ENCODE results near the gene OSTM1.
A peak's percentile ranks its signal among the peaks of the same experiment; 100 is the strongest.
"Not testable (repeated sequence)": the region's sequence is repeated elsewhere in the genome, so short reads cannot be mapped to it uniquely, and the experiment has no call there.

OSTM1 gene

DNA sequence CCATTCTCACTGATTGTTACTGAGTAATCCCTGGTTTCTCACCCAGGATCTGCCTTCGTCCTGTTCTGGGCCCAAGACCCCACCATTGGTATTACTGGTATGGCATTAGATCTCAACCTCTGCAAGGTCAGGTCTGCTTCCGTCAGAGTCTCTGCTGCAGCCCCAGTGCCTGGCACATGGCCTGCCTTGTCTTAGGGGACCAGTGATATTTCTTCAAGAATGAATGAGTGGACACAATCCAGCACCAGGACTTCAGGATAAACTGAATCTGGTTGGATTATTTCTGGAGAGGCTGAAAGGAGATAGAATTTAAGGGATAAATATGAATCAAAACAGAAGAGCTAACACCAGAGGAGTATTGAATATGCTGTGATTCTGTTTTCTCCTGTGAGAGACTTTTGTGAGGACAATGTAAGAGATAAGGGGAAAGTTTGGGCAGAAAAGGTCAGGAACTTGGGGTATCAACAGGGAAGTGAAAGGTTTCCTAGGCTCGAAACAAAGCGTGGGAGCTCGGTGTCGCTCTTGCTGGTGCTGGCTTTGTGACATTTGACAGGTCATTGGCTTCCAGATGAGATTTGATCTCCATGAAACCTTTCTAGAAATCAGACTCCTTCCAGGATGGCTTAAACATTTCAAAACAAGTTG, 53.9 kb downstream of the OSTM1 start:
- no peak for DNase-seq (ENCODE audit: low read depth)

DNA sequence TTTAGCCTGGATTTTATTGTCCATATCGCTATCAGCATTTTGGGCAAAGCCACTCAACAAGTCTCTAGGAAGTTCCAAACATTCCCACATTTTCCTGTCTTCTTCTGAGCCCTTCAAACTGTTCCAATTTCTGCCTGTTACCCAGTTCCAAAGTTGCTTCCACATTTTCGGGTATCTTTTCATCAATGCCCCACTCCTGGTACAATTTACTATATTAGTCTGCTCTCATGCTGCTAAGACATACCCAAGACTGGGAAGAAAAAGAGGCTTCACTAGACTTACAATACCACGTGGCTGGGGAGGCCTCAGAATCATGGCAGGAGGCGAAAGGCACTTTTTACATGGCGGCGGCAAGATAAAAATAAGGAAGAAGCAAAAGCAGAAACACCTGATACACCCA, 58.3 kb downstream of the OSTM1 start:
- DNase-seq (ENCODE audit: low read depth), result not testable (repeated sequence)

DNA sequence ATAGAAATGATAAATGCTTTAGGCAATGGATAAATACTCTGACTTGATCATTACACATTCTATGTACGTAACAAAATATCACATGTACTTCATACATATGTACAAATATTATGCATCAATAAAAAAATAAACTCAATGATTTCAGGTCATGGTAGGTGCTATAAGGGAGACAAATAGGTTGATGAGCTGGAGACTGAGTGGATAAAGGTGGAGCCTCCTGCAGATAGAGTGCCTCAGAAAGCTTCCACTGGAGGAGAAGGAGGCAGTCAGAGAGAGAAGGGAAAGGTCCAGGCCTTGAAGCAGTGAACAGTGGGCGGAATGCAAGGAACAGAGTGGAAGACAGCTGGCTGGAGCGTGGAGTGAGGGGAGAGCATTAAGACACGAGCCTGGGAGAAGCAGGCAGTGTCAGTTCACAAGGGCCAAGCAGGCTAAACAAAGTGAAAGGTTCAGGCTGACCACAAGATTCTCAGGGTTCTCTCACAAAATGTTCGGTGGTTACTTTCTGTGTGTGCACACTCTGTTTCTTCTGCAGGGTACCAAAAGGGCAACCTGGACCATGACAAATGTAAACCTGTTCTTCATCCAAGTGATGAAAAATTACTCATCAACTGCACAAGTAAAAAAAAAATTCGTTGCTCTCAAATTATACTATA, 60.6 kb downstream of the OSTM1 start:
- DNase-seq (ENCODE audit: low read depth), result no peak

DNA sequence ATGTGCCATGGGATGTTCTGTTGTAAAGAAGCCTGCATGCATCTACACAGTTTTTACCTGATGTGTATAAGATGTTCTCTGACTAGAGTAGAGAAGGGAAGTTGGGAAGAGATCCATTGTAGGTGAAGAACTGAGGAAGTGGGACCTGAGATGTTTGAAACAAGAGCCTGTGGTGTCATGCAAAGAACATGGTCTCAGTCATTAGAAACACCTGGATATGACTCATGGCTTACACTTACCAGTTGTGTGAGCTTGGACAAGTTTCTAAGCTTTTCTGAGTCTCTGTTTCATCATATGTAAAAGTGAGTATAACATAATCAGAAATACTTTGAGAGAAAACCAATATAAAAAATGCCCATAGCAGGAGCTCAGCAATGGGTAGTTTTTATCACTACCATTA, 64.6 kb downstream of the OSTM1 start:
- DNase-seq (ENCODE audit: low read depth), result no peak

DNA sequence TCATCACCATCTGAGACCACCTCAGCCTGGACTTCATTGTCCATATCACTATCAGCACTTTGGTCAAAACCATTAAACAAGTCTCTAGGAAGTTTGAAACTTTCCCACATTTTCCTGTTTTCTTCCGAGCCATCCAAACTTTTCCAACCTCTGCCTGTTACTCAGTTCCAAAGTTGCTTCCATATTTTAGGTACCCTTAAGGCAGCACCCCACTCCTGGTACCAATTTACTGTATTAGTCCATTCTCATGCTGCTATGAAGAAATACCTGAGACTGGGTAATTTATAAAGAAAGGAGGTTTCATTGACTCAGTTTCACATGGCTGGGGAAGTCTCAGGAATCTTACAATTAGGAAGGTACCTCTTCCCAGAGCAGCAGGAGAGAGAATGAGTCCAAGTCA, 65.3 kb downstream of the OSTM1 start:
- not testable (repeated sequence) for DNase-seq (ENCODE audit: low read depth)

DNA sequence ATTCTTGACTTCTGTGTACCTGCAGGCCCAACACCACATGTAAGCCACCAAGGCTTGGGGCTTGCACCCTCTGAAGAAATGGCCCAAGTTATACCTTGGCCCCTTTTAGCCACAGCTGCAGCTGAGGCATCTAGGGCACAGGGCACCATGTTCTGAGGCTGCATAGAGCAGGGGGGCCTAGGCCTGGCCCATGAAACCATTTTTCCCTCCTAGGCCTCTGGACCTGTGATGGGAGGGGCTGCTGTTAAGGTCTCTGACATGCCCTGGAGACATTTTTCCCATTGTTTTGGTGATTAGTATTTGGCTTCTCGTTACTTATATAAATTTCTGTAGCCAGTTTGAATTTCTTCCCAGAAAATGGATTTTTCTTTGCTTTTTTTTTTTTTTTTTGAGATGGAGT, 66.2 kb downstream of the OSTM1 start:
- no peak for DNase-seq (ENCODE audit: low read depth)

DNA sequence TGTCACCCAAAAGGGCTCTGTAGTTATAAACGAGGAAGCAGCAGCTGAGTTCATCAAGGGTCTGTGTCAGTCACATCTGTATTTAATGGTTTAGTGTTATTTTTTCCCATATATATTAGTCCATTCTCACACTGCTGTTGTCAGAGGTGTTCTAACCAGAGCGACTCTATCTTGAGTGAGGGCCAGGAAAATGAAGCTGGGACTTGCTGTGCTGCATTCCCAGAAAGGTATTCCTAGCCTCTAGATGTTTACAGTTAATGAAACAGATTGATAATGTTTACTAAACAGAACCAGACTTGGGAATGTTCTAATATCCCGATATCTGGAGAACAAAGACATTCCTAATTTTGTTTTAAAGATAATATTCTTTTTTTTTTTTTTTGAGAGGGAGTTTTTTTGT, 68.6 kb downstream of the OSTM1 start:
- DNase-seq (ENCODE audit: low read depth), result no peak

DNA sequence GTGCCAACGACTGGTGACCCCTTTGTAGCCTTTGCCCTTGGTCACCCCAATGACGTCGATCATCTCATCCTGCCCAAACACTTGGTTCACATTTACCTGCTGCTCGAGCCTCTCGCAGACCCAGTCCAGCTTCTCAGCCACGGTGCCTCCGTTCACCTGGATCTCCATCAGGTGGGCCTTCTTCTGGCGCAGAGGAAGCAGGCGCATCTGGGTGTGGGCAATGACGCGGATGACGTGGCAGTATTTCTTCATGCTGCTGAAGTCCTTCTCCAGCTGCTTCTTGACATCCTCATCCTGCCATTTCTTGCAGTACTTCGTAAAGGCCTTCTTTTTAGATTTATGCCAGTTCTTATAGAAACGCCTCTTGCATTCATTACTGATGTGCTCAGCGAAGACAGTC, 69.7 kb downstream of the OSTM1 start:
- DNase-seq (ENCODE audit: low read depth), result no peak

DNA sequence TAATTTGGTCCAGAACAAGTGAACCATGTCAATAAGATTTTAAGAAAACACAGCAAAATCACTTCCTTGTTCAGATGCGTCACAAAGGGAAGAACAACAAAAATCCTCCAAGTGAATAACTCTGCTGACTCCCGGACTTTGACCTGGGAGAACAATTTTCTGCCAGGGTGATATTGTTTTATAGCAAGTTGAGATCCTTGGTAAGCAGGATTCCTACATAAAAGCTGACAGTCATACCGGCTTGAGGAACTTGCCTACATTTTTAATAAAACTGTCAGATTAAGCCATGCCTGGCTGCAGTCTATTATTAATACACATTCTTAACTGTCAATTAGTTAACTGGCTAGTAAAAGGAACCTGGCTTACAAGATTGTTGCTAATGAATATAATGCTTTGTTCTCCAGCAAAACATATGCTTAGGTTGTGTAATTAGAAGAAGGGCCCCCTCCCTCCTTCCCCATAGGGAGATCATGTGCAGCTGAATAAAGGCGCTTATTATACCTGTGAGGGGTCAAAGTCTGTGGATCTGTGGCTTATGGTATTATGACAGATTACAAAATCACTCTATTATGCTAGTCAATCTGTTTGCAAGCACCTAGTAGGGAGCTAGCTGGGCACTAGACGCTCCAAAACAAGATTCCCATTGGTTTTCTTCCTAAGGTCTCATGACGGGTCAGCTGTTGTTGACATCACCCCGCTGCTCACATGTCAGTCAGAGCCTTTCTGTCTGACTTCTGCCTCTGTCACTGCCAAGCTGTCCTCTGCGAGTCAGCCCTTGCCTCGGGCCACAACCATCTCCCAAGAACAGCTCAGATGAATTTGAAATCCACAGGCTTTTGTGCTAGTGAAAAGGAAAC, 71.9 kb downstream of the OSTM1 start:
- DNase-seq (ENCODE audit: low read depth), result peak; percentile 11

DNA sequence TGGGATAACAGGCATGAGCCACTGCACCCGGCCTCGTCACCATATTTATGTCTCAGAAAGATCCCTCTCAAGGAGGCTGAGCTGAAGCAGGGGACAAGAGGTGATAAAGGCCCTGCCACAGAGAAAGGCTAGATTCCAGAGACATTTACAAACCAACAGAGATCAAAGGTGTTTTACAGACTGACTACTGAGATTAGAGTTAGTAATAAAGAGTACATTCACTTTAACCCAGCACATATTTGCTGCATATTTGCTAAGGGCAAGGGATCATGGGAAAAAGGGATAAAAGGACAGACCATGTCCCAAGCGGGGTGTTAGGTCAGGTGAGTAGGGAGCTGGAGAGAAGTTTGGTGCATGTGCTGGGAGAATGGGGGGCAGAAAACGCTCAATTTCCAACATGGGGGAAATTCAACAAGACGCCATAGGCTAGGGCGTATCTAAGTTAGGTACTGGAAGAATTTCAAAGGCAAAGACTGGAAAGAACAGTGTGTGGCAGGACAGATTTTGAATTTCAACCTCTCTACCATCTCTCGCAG, 72.8 kb downstream of the OSTM1 start:
- DNase-seq (ENCODE audit: low read depth), result no peak

DNA sequence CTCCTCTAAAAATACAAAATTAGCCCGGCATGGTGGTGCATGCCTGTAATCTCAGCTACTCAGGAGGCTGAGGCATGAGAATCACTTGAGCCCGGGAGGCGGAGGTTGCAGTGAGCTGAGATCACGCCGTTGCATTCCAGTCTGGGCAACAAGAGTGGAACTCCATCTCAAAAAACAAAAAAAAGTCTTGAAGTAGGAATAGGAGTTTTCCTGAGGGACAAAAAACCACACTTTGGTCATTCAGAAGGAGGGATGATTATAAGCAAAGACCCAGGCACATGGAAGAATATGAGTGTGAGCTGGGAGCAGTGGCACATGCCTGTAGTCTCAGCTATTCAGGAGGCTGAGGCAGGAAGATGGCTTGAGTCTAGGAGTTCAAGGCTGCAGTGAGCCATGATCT, 74.3 kb downstream of the OSTM1 start:
- not testable (repeated sequence) for DNase-seq (ENCODE audit: low read depth)

DNA sequence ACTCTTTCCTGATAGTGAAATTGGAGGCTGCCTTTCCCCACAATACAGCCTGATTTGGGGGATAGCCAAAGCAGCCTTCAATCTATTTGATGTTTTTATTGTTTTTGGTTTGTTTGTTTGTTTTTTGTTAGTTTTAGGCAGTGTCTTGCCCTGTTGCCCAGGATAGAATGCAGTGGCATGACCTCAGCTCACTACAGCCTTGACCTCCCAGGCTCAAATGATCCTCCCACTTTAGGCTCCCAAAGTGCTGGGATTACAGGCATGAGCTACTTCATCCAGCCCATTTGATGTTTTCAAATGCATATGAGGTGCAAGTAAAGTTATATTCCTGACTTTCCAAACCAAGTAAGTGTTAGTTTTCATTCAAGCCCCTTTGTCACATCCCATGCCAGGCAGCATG, 75.2 kb downstream of the OSTM1 start:
- DNase-seq (ENCODE audit: low read depth), result no peak

DNA sequence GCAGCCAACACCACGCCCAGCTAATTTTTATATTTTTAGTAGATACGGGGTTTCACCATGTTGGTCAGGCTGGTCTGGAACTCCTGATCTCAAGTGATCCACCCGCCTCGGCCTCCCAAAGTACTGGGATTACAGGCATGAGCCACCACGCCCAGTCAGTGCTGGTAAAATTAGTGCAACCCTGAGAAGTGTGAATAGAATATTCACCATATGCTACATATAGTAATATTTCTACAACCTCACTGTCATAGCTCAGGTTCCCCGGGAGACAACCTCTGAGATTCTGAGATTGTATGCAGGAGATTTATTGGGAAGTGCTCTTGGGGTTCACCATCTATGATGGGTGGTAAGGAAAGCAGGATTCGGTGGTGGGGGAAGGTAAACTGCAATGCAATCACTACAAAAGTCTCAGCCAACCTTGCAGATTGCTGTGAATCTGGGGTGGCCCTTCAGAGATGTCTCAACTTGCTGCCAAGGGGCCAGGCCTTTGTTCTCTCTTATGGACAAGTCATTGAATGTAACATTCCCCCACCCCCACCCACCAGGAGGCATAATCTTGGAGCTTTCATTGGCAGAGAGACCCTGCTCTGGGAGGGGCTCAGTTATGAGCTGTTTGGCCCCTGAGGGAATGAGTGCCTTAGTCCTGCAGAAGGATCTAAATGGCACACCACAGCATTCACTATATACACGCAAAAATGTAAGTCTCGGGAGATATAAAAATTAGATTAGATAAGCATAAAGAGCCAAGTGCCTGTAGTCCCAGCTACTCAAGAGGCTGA, 82.6 kb downstream of the OSTM1 start:
- no peak for DNase-seq (ENCODE audit: low read depth)
